Rectal smooth muscle tissue (tissue), 1 donor: ENCODE results near the gene INTS6L.

Experiments used
- H3K27ac ChIP-seq: one replicate; pipeline ENCODE4 v1.7.0; 2013; ENCODE audit warnings: low read depth, low read length, inconsistent platforms
- H3K27me3 ChIP-seq: one replicate; pipeline ENCODE4 v1.7.0; 2013; ENCODE audit warnings: low read length; ENCODE audit not compliant: control insufficient read depth, insufficient read depth
- H3K36me3 ChIP-seq: one replicate; pipeline ENCODE4 v1.7.0; 2013; ENCODE audit warnings: low read length; ENCODE audit not compliant: control insufficient read depth, insufficient read depth
- H3K4me1 ChIP-seq: one replicate; pipeline ENCODE4 v1.7.0; 2013; ENCODE audit warnings: low read length; ENCODE audit not compliant: control insufficient read depth, insufficient read depth
- H3K4me3 ChIP-seq: one replicate; pipeline ENCODE4 v1.7.0; 2013; ENCODE audit warnings: low read length
- H3K9ac ChIP-seq: one replicate; pipeline ENCODE4 v1.7.0; 2013; ENCODE audit warnings: low read length

Gene INTS6L

GRCh38 chrX:135505351-135505750, 15.1 kb upstream of the INTS6L start:
- Histone ChIP-seq H3K4me3 (no peak overlapping the region), H3K27me3 (no peaks in the 10 kb centered on the region), H3K9ac (no peak overlapping the region), H3K36me3 (no peaks in the 10 kb centered on the region), H3K27ac (no peak overlapping the region), H3K4me1 (no peaks in the 10 kb centered on the region)

- Histone ChIP-seq H3K27me3 (no peaks in the 10 kb centered on the region), H3K4me1 (no peaks in the 10 kb centered on the region), H3K27ac (no peak overlapping the region), H3K4me3 (no peak overlapping the region), H3K36me3 (no peaks in the 10 kb centered on the region), H3K9ac (no peak overlapping the region)
Observed at GRCh38 chrX:135509885-135510284, 10.6 kb upstream of the INTS6L start.

DNA sequence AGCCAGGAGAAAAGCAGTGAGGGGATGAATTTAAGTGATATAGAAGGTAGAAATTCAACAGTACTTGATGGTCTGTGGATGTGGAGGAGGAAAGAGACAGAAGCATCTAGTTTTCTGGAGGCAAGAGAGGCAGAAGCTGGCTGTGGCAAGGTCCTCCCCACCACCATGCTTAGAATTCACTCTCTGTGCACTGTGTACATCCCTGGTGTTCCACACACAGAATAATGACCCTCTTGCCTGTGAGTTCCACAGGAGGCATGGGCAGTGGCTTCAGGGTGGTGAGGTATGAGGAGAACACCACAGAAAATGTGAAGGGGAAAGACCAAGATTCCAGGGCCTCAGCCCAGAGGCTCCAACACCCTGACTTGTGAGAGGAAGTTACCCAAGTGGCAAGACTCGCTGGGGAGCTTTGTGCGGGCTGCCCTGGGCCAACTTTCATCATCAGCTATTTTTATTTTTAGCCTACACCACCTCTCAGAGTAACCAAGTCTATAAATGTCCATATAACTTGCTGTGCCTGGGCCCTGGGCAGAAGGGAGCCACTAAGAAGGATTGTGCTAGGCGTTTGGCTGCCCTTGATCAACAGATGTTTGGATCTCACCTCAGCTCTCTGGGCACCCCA, 7.8 kb upstream of the INTS6L start:
- Histone ChIP-seq H3K27ac (no peak overlapping the region), H3K4me1 (no peaks in the 10 kb centered on the region), H3K36me3 (no peaks in the 10 kb centered on the region), H3K4me3 (no peak overlapping the region), H3K9ac (no peak overlapping the region), H3K27me3 (no peaks in the 10 kb centered on the region)

GRCh38 chrX:135513130-135513515, 7.3 kb upstream of the INTS6L start:
- Histone ChIP-seq H3K4me1 (no peaks in the 10 kb centered on the region), H3K9ac (no peak overlapping the region), H3K36me3 (no peaks in the 10 kb centered on the region), H3K4me3 (no peak overlapping the region), H3K27ac (no peak overlapping the region), H3K27me3 (no peaks in the 10 kb centered on the region)

DNA sequence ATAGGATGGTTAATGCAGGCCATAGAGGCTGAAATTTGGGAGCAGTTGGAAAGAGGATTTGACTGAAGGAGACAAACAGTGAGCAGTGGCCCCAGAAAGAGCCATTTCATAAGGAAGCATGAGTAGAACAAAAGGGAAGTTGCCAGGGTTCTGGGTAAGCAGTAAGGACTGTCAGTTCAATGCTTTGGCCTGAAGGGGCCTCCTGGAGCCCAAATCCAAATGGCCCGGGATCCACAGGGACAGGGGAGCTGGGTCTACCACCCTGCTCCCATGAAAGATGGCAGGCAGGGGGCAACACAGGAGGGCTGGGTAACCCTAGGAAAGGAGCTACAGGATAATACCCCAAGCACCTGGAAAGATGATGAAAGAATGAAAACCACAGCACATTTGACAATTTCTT, 4.1 kb upstream of the INTS6L start:
- H3K4me3 ChIP-seq: no peak overlapping the region
- H3K9ac ChIP-seq: no peak overlapping the region
- no peaks in the 10 kb centered on the region for H3K27me3 ChIP-seq
- no peak overlapping the region for H3K27ac ChIP-seq
- H3K36me3 ChIP-seq: no peaks in the 10 kb centered on the region
- no peaks in the 10 kb centered on the region for H3K4me1 ChIP-seq

GRCh38 chrX:135518161-135518560, 2.3 kb upstream of the INTS6L start:
- no peaks in the 10 kb centered on the region for H3K4me1 ChIP-seq
- H3K4me3 ChIP-seq: no peak overlapping the region
- no peaks in the 10 kb centered on the region for H3K36me3 ChIP-seq
- no peak overlapping the region for H3K27ac ChIP-seq
- no peaks in the 10 kb centered on the region for H3K27me3 ChIP-seq
- no peak overlapping the region for H3K9ac ChIP-seq

DNA sequence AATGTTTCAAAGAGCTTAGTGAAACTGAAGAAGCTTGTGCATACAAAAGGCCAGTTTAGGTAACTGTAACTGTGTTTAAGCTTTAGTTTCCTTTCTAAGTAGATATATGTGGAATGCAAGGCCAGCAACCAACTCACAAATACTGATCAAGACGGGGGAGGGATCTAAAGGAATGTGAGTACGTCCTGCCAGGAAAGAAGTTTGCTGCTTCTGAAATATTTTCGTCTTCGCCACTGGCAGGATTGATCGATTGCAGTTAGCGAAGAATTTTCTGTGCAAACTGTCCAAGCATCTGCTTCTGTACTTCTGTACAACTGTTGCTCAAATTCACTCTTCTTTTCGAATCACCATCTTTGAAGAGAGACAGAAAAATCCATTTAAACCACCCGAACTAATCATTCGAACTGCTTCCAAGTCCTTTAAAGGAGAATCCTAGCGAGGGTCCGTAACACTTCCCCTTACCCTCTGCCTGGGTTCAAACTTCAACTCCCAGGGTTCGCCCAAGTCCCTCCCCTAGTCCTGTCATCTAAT, 373 bp upstream of the INTS6L start:
- Histone ChIP-seq H3K9ac (no peak overlapping the region), H3K4me1 (no peaks in the 10 kb centered on the region), H3K4me3 (peak overlapping the region; percentile 83), H3K36me3 (no peaks in the 10 kb centered on the region), H3K27ac (peak overlapping the region; percentile 84), H3K27me3 (no peaks in the 10 kb centered on the region)

GRCh38 chrX:135521405-135522131, 1.1 kb downstream of the INTS6L start:
- no peaks in the 10 kb centered on the region for H3K27me3 ChIP-seq
- peak overlapping the region; percentile 83 for H3K4me3 ChIP-seq
- H3K36me3 ChIP-seq: no peaks in the 10 kb centered on the region
- peak overlapping the region; percentile 84 for H3K27ac ChIP-seq
- no peaks in the 10 kb centered on the region for H3K4me1 ChIP-seq
- H3K9ac ChIP-seq: peak overlapping the region; percentile 38

DNA sequence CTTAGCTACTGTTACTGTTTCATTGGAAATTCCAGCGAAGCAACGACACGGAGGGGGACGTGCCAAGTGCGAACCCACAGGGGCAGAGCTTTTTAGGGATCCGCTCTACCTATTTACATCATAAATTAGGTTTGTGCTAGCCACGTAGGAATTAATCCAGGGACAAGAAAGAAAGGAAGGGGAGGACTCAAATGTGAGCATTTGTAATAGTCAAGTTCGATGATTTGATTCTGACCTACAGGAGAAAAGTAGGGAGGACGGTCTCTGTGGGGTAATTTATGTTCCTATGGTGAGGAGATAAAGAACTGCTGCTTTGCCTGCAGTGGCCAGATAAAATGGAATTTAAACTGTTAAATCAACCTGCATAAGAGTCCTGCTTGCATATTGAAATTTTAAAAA, 1.7 kb downstream of the INTS6L start:
- Histone ChIP-seq H3K9ac (peak overlapping the region; percentile 6), H3K4me1 (no peaks in the 10 kb centered on the region), H3K27ac (peak overlapping the region; percentile 65), H3K36me3 (no peaks in the 10 kb centered on the region), H3K27me3 (no peaks in the 10 kb centered on the region), H3K4me3 (peak overlapping the region; percentile 57)

DNA sequence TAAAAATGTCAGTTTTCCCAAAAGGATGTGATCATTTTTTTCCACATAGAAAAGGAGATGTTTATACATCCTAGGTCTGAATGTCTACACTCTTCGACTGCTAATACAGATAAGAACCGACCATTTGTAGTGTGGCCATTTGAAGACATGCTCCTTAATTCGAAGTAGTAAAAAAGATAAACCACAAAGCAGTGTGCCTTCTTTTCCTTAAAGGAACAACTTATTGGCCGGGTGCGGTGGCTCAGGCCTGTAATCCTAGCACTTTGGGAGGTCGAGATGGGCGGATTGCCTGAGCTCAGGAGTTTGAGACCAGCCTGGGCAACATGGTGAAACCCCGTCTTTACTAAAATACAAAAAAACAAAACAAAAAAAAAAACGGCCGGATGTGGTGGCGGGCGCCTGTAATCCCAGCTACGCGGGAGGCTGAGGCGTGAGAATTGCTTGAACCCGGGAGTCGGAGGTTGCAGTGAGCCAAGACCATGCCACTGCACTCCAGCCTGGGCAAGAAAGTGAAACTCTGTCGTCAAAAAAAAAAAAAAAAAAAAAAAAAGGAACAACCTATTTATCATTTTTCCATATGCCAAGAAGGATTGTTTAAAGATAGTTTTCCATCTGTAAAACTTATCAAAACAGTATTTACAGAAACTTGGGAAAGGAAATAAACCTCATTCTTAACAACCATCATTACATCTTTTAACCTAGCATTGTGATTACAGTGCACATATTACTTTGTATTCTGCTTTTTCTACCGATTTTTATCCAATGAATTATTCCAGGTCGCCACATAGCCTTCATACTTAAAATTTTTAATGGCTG, 2.6 kb downstream of the INTS6L start:
- no peak overlapping the region for H3K9ac ChIP-seq
- H3K27ac ChIP-seq: no peak overlapping the region
- H3K4me1 ChIP-seq: no peaks in the 10 kb centered on the region
- H3K36me3 ChIP-seq: no peaks in the 10 kb centered on the region
- peak overlapping the region; percentile 57 for H3K4me3 ChIP-seq
- H3K27me3 ChIP-seq: no peaks in the 10 kb centered on the region

- Histone ChIP-seq H3K27ac (no peak overlapping the region), H3K27me3 (no peaks in the 10 kb centered on the region), H3K4me1 (no peaks in the 10 kb centered on the region), H3K36me3 (no peaks in the 10 kb centered on the region), H3K4me3 (no peak overlapping the region), H3K9ac (no peak overlapping the region)
Observed at GRCh38 chrX:135528254-135528653, 7.8 kb downstream of the INTS6L start.

DNA sequence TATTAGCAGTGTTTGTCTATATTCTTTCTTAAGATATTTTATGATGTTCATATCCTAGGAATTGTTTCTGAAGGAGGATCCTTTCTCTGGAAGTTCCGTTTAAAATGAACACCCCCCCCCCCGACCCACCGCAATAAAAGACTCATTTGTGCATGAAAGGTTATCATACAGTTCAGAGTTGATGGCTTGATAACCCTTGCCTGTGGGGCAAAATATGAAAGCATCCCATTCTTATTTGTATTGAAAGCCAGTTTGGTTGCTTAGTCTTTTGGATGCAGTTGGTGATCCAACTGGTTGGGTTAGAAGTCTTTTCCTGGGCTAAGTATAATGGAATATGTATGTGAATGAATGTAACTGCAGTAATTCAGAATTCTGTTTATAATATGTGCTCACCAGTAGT, 8.3 kb downstream of the INTS6L start:
- Histone ChIP-seq H3K27ac (no peak overlapping the region), H3K4me1 (no peaks in the 10 kb centered on the region), H3K4me3 (no peak overlapping the region), H3K27me3 (no peaks in the 10 kb centered on the region), H3K36me3 (no peaks in the 10 kb centered on the region), H3K9ac (no peak overlapping the region)
